ENCODE results near the gene LRFN5.
"Not testable (repeated sequence)": the region's sequence is repeated elsewhere in the genome, so short reads cannot be mapped to it uniquely, and the experiment has no call there.

Gene LRFN5

DNA sequence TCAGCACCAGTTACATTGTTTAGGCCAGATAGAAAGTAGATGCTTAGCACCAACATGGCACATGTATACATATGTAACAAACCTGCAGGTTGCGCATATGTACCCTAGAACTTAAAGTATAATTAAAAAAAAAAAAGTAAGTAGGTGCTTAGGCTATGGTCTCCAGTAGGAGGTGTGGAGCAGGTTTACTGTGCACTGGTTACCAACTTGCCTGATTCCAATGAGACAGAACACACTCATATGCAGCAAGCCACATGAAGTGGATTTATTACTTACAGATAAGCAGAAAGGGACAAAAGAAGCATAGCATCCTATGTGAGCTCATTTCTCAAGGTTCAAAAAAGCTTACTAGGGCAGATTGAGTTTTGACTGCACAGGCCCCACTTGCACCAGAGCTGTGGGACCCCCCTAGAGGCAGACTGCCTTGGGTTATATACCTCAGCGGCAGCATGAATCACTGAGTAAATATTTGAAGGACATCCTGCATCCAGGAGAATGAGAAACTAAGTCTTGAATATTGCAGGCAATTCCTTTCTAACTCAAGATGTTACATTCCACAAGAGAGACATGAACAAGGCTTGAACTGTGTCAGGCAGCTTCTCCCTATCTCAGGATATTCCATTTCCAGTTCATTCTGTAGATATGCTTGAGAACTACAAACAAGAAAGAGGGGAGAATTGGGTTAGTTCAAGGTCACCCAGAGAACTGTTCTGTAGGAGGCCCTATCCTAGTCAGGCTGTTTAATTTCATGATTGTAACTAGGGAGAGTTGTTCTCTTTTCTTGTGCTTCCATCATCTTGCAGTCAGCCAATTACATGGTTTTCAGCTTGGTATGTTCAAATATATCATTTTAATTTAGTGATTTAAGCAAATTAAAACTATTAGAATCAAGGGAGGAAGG is 30.1 kb downstream of the LRFN5 start:
- DNase-seq (ENCODE audit: low read depth in 2 of 2) = no peak

DNA sequence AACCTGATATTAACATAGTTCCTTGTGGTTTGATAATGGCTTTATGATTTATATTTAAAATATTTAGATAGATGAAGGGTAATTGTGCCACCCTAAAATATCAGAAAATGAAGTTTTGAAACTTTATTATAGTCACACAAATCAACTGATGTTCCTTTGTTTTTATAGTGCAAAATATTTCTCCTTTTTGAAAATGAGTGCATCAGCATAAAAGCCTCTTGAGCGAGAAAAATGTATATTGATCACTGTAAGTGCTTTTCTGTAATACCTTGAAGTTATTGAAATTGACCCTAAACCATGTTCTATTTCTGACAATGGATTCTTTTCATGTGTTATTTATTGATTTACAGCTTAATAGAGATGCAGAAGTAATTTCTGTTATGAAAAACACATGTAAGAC is 35.0 kb downstream of the LRFN5 start:
- no peak for DNase-seq (ENCODE audit: low read depth in 2 of 2)

DNA sequence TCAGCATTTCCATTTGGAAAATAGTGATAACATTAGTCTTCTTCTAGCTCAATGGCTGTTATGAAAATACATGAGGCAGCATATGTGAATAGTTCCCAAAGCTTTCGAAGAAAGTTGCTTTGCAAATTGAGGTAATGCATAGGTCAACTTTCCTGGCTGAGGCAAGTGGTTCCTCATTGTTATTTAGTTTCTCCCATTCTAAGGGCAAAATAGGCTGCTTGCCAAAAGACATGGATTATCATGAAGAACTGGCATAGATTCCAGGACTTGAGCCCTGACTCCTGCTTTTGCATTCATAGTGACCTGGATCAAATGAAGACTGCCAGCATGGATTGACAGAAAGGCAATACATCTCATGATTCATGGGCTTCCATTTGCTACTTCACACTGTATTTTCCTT is 35.7 kb downstream of the LRFN5 start:
- no peak for DNase-seq (ENCODE audit: low read depth in 2 of 2)

DNA sequence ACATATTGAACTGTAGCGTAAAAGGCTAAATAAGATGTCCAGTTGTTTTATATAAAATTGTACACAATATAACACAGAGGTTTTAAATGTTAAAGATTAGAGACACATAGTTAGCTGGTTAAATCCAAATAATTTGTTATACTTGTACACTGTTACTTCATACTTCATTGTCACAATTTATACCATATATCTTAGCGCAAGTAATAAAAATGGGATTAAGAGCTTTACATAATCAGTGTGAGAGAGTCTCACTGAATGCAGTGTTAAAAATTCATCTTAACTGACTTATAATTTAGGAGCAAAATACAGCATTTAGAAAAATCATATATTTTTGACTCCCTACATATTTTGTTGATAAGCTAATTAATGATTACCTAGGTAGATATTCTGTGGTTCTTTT is 36.1 kb downstream of the LRFN5 start:
- no peak for DNase-seq (ENCODE audit: low read depth in 2 of 2)

DNA sequence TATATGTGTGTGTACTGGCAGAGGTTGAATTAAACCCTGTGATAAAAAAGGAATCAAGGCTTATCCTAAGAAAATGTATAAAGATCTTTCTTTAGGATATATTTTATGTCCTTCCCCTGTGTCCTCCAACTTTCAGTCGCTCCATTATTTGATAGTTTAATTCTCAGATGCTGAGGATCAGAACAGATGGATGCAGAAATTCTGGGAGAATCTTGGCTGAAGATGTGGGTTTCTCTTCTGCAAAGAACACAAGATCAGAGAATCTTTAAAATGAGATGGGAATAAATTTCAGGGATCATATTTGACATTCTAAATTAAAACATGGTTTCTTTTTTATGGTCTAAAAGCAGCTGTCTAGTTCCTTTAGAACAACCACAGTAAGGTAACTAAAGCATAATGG is 37.9 kb downstream of the LRFN5 start:
- DNase-seq (ENCODE audit: low read depth in 2 of 2) = no peak

DNA sequence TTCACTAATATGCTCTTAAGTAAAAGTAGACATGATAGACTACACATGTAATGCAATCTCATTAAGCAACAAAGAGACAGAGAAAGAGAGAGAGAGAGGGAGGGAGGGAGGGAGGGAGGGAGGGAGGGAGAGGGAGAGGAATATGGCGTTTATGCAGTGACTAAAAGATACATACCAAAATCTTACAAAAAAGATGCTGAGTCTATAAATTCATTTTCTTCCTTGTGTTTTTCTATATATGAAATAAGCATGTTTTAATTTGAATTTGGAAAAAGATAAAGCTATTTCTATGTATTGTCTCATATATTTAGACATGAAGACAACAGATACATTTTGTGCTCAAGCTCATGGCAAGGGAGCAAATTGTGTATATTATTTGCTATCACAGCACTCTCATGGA is 44.1 kb downstream of the LRFN5 start:
- DNase-seq (ENCODE audit: low read depth in 2 of 2) = no peak

DNA sequence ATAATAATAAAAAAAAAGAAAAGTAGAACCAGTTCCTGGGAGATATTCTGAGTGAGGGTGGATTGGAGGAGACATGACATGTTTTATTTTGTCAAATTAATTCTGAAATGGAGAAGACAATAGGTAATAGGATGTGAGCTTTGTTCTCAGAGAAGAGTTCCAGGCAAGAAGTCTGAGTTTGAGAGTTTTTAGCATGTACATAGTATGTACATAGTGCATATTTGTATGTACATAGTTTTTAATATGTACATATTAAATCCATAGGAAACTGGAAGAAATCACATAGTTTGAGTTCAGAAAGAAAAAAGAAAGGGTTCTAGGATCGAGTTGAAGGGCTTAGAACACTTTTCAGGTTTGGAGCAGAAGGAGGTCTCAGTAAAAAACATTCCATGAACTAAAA is 47.5 kb downstream of the LRFN5 start:
- no peak for DNase-seq (ENCODE audit: low read depth in 2 of 2)

DNA sequence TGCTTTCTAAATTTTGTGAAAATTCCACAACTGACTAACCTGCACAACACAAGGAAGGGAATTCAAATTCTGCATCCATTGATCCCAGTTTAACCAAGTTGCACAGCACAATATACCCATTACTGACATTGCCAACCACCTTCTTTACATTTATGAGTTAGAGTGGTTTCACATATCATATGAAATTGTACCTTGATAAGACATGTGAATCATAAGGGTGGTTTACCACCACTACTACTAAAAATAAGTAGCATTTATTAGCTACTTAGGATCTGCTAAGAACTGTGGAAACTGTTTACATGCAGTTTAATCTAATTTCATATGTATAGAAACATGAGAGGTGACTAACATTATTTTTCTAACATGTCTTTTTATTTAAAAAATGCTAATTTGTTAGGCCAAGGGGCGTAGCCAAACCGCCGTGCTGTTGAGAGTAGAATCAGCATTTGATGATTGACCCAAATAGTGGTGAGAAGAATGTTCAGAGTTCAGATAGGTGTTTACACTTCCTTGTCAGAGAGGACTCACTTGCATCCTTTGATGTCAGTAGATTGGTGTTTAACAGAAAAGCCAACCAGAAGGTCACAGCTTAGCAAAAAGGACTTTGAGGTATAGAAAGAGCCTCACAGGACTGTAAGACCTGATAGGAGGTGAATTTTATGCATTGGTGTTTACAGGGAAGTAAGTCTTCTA is 56.2 kb downstream of the LRFN5 start:
- DNase-seq (ENCODE audit: low read depth in 2 of 2) = no peak

DNA sequence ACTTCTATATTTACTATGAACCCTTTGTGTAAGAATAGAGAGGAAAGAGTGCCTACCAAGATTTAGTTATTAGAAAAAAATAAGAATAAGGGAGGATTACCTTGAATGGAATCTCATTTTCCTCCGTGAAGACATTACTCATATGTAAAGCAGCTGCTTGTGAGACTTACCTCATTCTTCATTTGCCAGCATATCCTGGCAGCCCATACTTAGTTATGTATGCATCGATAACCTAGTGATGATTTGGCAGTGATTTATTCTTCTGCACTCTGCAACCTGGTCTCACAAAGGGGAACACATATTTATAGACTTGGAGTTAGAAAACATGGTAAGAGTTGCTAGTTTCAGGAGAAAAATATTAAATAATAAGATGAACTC is 56.8 kb downstream of the LRFN5 start:
- no peak for DNase-seq (ENCODE audit: low read depth in 2 of 2)

DNA sequence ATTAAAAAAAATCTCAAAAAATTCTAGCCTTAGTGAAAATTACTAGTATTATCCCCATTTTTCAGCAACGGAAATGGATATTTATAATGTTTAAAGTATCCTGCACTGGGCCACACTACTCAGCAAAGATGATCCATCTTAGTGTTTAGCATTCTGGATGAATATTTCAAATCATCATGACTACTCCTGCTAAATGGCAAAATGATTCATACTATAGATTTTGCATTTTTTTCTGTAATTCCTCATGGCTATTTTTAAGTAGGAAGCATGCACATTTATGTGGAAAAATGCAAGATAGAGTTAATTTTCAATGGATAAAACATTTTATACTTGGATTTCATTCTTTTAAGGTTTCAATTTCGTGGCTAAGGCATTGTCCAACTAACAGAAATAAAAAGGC is 59.6 kb downstream of the LRFN5 start:
- DNase-seq (ENCODE audit: low read depth in 2 of 2) = no peak

DNA sequence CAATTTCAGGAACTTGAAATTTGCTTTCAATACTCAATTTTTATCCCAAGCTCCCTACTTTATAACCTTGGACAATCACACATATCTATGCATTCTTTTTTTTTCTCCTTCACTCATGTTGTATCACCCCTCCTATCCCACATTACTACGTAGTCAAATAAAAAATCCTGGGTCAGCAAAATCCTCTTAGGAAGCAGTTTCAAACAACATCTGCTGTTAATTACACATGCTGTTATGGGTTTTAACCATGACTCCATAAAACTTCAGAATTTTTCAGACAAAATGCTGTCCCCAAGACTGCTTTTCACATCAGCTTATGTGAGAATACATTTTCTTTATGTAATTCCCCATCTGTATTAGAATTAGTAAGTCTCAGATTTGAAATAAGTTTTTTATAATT is 61.7 kb downstream of the LRFN5 start:
- no peak for DNase-seq (ENCODE audit: low read depth in 2 of 2)

DNA sequence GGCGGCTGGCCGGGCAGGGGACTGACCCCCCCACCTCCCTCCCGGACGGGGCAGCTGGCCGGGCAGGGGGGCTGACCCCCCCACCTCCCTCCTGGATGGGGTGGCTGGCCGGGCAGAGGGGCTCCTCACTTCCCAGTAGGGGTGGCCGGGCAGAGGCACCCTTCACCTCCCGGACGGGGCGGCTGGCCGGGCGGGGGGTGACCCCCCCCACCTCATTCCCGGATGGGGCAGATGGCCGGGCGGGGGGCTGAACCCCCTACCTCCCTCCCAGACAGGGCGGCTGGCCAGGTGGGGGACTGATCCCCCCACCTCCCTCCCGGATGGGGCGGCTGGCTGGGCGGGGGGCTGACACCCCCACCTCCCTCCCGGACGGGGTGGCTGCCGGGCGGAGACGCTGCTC is 66.9 kb downstream of the LRFN5 start:
- not testable (repeated sequence) for DNase-seq (ENCODE audit: low read depth in 2 of 2)

DNA sequence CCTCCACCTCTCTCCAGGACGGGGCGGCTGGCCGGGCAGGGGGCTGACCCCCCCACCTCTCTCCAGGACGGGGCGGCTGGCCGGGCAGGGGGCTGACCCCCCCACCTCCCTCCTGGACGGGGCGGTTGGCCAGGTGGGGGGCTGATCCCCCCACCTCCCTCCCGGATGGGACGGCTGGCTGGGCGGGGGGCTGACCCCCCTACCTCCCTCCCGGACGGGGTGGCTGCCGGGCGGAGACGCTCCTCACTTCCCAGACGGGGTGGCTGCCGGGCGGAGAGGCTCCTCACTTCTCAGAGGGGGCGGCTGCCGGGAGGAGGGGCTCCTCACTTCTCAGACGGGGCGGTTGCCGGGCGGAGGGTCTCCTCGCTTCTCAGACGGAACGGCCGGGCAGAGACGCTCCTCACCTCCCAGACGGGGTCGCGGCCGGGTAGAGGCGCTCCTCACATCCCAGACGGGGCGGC is 67.9 kb downstream of the LRFN5 start:
- DNase-seq (ENCODE audit: low read depth in 2 of 2) = not testable (repeated sequence)

DNA sequence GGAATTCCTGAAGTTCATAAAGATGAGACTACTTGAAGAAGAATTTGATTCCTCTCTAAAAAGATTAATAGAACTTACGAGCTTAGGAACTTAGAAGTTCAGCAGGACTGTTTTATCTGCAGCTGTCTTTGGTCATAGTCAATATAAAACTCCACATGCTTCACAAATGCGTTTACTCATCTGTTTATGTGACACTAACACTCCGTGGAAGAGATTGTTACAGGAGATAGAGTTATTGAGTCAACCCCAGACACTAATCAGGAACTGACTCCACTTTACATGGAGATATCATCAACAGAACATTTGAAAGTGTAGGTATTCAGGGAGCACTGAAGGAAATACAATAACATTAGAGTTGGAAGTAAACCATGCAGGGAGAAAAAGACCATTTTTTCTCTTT is 92.8 kb downstream of the LRFN5 start:
- DNase-seq (ENCODE audit: low read depth in 2 of 2) = no peak

DNA sequence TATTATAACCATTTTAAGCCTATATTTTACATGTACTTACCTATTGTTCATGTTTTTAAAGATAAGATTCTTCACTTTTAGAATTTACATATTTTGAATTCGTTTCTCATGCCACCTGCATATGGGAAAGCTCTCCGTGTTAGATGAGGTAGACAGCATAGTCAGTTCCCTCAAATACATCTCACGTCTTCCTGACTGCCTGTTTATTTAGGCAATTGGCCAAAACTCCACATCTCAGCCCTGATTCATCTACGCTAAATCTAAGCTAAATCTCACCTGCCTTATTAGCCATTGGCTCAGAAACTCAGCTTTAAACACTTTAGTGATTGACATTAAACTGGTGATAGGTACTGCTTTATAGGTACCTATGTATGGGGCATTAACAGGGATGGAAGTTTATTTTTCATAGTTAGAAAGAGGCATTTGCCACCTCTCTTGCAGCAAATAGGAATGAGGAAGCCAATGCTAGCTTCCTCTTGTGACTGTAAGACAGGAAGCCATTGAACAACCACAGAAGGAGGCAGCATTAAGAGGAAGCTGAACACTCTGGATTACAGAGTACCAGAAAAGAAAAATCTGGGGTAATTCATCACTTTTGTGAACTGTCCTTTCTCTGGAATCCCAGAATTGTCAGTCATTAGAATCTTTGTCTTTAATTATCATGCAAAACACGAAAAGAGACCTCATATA is 111.9 kb downstream of the LRFN5 start:
- DNase-seq (ENCODE audit: low read depth in 2 of 2) = no peak

DNA sequence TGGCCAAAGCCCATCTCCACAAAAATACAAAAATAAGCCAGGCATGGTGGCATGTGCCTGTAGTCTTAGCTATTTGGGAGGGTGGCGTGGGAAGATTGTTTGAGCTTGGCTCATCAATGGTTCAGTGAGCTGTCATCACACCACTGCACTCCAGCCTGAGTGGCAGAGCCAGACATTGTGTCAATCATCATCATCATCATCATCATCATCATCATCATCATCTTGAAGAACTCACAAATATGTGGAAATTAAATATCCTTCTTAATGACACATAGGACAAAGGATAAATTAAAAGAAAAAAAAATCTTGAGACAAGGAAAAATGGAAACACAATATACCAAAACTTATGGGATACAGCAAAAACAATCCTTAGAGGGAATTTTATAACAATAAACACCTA is 132.5 kb downstream of the LRFN5 start:
- DNase-seq (ENCODE audit: low read depth in 2 of 2) = no peak

DNA sequence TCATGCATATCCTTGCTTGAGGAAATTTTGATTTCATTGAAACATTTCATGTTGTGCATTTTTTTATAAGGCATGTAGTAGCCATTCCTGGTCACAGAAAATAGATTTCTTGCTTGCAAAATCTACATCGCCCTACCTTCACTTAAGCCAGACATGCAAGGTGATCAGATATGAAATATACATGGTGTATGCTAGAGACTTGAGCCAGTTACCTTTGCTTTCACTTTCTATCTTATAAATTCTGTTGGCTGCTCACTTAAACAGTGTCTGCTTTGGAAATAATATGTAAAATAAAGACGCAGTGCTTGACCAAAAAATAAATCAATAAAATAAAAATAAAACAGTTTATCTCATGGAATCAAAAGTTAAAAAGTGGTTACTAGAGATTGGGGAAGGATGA is 136.5 kb downstream of the LRFN5 start:
- DNase-seq (ENCODE audit: low read depth in 2 of 2) = no peak

DNA sequence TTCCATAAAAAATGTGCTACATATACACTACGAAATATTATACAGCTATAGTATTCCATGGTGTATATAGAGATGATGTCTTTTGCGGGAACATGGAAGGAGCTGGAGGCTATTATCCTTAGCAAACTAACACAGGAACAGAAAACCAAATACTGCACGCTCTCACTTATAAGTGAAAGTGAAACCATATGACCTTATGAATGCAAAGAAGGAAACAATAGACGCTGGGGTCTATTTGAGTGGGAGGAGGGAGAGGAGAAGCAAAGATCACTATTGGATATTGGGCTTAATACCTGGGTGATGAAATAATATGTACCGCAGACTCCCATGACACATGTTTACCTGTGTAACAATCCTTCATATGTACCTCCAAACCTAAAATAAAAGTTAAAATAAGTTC is 142.8 kb downstream of the LRFN5 start:
- no peak for DNase-seq (ENCODE audit: low read depth in 2 of 2)

DNA sequence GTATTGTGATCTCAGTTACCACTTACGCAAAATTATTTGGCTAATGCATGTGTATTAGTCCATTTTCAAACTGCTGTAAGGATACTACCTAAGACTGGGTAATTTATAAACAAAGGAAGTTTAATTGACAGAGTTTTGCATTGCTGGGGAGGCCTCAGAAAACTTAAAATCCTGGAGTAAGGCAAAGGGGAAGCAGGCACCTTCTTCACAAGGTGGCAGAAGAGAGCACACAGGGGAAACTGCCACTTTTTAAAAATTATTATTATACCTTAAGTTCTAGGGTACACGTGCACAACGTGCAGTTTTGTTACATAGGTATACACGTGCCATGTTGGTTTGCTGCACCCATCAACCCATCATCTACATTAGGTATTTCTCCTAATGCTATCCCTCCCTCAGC is 143.9 kb downstream of the LRFN5 start:
- not testable (repeated sequence) for DNase-seq (ENCODE audit: low read depth in 2 of 2)

DNA sequence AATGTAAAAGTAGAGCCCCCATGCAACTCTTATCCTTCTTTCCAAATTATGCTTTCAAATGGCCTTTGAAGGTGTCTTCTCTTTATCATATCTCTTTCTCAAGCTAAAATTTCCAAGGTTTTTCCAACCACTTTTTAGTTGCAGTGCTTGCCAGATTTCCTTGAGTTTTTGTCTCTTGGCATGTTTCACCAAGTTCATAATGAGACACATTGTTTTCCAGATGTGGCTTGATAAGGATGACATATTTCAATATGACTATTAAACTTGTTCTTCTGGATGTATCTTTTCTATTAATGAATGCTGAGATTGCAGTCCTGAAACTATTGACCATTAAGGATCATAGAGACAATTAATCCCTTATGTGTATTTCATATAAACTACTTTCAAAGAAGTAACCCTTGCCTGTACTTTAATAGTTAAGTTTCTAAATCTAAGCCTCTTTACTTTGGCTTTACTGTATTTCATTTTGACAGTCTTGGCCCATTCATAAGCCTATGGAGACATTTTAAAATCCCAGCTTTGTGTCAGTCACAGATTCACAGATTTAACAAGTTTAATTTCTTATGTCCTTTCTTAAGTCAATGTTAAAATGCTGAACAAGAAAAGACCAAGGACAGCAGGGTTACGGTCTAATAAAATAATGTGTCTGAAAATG is 151.5 kb downstream of the LRFN5 start:
- no peak for DNase-seq (ENCODE audit: low read depth in 2 of 2)

DNA sequence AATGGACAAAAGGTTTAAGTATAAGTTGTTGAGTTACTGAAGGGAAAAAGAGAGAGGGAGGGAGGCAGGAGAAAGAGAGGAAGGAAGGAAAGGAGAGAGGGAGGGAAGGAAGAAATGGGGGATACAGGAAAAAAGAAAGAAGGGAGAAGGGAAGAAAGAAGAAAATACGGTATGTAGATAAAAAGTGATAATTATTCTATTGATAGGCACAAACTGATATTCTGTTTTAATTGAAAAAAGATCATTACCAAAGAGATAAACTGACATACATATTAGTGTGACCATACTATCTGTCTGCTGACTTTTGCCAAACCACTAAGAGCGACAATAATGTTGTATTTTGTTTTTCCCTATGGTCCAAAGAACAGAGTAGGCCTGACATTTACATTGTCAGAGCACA is 154.5 kb downstream of the LRFN5 start:
- DNase-seq (ENCODE audit: low read depth in 2 of 2) = no peak

DNA sequence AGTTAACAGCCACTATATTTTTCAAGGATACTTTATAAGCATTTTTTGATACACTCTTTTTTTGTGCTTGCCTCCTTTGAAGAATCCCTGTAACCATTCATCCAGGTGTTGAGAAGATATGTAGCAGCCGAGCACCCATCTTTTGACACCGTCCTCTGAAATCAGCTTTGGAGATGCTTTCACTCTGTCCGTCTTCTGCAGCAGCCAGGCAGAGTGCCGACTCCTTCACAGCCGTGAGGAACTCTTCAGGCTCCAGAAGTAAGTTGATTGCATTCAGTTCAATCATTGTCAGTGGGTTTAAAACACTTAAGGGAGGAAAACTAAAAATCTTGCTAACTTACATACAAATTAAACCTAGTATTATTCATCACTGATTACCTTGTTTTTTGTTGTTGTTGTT is 160.1 kb downstream of the LRFN5 start:
- DNase-seq (ENCODE audit: low read depth in 2 of 2) = no peak

Measured in stimulated activated CD4-positive, alpha-beta T cell treated with anti-CD3 and anti-CD28 coated beads, Interleukin-1b, Interleukin-23, amount 100 ng/mL, for 1 hour (primary cell).